Measurements from ENCODE around the gene PTBP1. TPM values are rescaled to one million over a fixed set of nuclear protein-coding genes. Genes with fewer than 3 reads are reported as not detected.
A peak's percentile ranks its signal among the peaks of the same experiment; 100 is the strongest.
"Not testable (repeated sequence)": the region's sequence is repeated elsewhere in the genome, so short reads cannot be mapped to it uniquely, and the experiment has no call there.

Gene PTBP1
- total and polyA plus RNA-seq, 4 experiments from 2014 or later, result 67.7 to 315 (median 246) TPM

DNA sequence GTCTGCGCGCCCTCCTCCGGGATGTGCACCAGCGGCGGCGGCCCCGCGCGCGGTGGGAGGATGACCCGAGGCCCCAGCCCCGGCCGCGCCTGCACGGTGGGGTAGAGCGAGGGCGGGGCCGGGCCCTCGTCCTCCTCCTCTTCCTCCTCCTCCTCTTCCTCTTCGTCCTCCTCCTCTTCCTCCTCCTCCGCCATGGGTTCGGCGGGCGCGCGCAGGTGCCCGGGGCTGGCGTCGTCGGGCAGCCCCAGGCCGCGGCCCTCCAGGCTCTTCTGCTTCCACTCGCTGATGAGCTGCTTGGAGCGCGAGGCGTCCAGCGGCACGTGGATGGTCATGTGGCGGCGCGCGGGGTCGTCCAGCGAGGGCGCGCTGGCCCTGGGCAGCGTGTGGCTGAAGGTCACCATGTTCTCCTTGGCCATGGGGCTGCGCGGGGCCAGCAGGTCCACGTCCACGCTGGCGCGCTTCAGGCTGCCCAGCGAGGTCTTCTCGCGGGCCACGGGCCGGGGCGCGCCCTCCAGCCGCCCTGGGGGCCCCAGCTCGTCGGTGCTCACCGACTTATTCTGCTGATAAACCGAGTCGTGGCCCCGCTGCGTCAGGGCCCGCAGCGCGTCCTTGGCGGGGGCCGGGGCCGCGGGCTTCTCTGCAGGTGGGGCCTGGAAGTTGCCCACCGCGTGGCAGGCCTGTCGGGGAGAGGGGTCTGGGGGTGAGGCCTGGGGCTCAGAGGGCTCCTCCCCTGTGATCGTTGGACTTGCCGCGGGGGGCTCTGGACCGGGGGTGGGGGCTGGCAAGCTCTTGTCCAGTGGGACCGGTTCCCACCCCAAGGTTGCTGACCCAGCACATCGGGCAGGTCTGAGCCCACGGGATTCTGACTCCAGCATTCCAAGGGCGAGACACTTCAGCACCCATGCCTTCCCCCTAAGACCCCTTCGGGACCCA, 16.2 kb downstream of the PTBP1 start:
- peaks cover 22 to 28% of the 10 kb centered on the region in 2 donors for H3K36me3 Mint-ChIP-seq
- DNase-seq, result no peak
- H3K9me3 Mint-ChIP-seq, result peaks cover 0 to 14% (median 0%) of the 10 kb centered on the region in 8 donors
- ChIA-PET CTCF (ENCODE audit: partially characterized antibody) (no interaction called here), POLR2A (ENCODE audit: partially characterized antibody) (interaction anchor here (1.1 to 1.7 kb wide), 2 partner anchors 16 to 18 kb away, joined by 4 to 7 read pairs; partner anchors contain the start of gene PTBP1)
- Histone ChIP-seq H3K4me3 (ENCODE audit: low read length in 2 of 2) (no peak overlapping the region), H3K4me1 (ENCODE audit: insufficient read depth, low read length) (no peaks in the 10 kb centered on the region), H3K27me3 (ENCODE audit: insufficient read depth, low read length) (no peaks in the 10 kb centered on the region), H3K27ac (ENCODE audit: low read depth, low read length) (no peak overlapping the region), H3K9me3 (ENCODE audit: control insufficient read depth in 1 of 2, low read length in 2 of 2) (no peaks in the 10 kb centered on the region), H3K36me3 (ENCODE audit: insufficient read depth, low read length) (peaks cover 25% of the 10 kb centered on the region)
- no peaks in the 10 kb centered on the region for H3K27me3 Mint-ChIP-seq
- peak overlapping the region in 1 of 8 donors; percentile 21 for H3K4me3 Mint-ChIP-seq
- H3K4me1 Mint-ChIP-seq, result peaks cover 0 to 8% (median 3%) of the 10 kb centered on the region in 4 donors
- intact Hi-C loops (cut with micrococcal nuclease), result no loop called here
- peak overlapping the region in 3 of 7 donors; percentile 29 to 36 (median 32) for H3K27ac Mint-ChIP-seq

DNA sequence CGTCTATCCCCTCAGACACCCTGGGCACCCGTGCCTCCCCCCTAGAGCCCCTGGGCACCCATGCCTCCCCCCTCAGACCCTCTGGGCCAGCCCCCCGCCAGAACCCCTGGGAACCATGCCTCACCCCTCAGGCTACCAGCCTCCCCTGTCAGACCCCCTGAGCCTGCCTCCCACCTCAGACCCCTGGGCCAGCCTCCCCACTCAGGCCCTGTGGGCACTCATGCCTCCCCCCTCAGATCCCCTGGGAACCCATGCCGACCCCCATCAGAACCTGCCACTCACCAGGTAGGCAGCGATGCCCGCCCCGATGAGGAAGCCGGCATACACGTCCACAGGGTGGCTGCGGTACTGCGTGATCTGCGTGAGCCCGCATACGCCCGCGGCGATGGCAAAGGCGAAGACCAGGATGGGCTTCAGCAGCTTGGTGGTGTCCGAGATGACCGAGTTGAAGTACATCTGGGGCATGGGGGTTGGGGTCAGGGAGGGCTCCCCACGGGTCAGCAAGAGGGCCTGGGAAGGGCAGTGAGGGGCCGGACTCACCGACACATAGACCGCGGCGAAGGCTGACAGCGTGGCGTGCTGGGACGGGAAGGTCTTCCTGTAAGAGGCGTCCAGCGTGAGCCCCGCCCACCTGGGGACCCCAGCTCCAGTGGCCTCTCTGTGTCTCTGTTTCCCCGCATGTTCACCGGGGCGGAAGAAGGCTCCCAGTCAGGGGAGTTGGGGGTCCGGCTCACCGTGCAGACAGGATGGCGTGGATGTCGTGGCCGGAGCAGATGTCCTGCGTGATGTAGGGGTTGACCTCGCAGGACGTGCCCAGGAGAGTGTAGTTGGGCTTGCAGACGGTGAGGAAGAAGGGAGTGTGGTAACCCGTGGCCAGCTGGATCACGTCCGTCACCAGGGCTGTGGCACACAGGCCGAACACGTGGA, 17.2 kb downstream of the PTBP1 start:
- no peaks in the 10 kb centered on the region for H3K4me1 ChIP-seq (ENCODE audit: insufficient read depth, low read length)
- POLR2A ChIA-PET (ENCODE audit: partially characterized antibody), result interaction anchor here (1.1 to 1.7 kb wide), 2 partner anchors 15 to 17 kb away, joined by 3 to 7 read pairs; partner anchors contain the start of gene PTBP1
- H3K9me3 Mint-ChIP-seq, result peaks cover 0 to 14% (median 0%) of the 10 kb centered on the region in 8 donors
- H3K27ac Mint-ChIP-seq, result peak overlapping the region in 3 of 7 donors; percentile 32 to 68 (median 35)
- H3K9me3 ChIP-seq (ENCODE audit: control insufficient read depth in 1 of 2, low read length in 2 of 2), result no peaks in the 10 kb centered on the region
- intact Hi-C loops (cut with micrococcal nuclease), result no loop called here
- CTCF ChIA-PET (ENCODE audit: partially characterized antibody), result no interaction called here
- H3K4me3 Mint-ChIP-seq, result peak overlapping the region in 1 of 8 donors; percentile 46
- peaks cover 22 to 27% of the 10 kb centered on the region in 2 donors for H3K36me3 Mint-ChIP-seq
- peaks cover 18% of the 10 kb centered on the region for H3K36me3 ChIP-seq (ENCODE audit: insufficient read depth, low read length)
- no peaks in the 10 kb centered on the region for H3K27me3 ChIP-seq (ENCODE audit: insufficient read depth, low read length)
- no peaks in the 10 kb centered on the region for H3K27me3 Mint-ChIP-seq
- H3K27ac ChIP-seq (ENCODE audit: low read depth, low read length), result no peak overlapping the region
- no peak for DNase-seq
- H3K4me3 ChIP-seq (ENCODE audit: low read length in 2 of 2), result no peak overlapping the region
- H3K4me1 Mint-ChIP-seq, result peaks cover 0 to 8% (median 3%) of the 10 kb centered on the region in 4 donors

DNA sequence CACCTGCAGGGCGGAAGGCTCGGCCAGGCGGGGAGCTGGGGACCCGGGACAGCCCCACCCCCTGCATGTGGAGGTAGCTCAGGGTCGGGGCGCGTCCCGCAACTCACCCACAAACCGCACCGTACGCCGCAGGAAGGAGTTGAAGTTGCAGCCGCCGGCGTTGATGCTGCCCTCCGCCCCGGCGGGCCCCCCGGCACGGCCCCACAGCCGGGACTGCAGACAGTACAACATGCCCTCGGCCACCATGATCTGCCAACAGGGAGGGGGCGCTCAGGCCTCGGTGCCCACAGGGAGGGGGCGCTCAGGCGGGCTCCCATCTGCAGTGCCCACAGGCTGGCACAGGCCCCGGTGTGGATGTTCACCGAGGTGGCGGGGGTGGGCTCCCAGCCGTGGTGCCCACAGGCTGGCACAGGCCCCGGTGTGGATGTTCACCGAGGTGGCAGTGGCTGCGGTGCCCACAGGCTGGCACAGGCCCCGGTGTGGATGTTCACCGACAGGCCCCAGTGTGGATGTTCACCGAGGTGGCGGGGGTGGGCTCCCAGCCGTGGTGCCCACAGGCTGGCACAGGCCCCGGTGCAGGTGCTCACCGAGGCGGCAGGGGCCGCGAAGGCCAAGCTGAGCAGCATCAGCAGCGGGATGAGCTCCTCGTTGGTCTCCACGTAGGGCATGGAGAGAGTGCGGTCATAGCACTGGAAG, 18.0 kb downstream of the PTBP1 start:
- no peak for DNase-seq
- Mint-ChIP-seq H3K27ac (peak overlapping the region in 2 of 7 donors; percentile 35 to 77), H3K9me3 (peaks cover 0 to 14% (median 0%) of the 10 kb centered on the region in 8 donors), H3K27me3 (no peaks in the 10 kb centered on the region), H3K36me3 (peaks cover 14 to 19% of the 10 kb centered on the region in 2 donors), H3K4me3 (peak overlapping the region in 1 of 8 donors; percentile 46), H3K4me1 (peaks cover 0 to 8% (median 3%) of the 10 kb centered on the region in 4 donors)
- ChIA-PET POLR2A (ENCODE audit: partially characterized antibody) (interaction anchor here (1.1 to 1.7 kb wide), 2 partner anchors 16 to 18 kb away, joined by 3 to 7 read pairs; partner anchors contain the start of gene PTBP1), CTCF (ENCODE audit: partially characterized antibody) (no interaction called here)
- H3K4me1 ChIP-seq (ENCODE audit: insufficient read depth, low read length), result no peaks in the 10 kb centered on the region
- H3K27me3 ChIP-seq (ENCODE audit: insufficient read depth, low read length), result no peaks in the 10 kb centered on the region
- H3K9me3 ChIP-seq (ENCODE audit: control insufficient read depth in 1 of 2, low read length in 2 of 2), result no peaks in the 10 kb centered on the region
- H3K36me3 ChIP-seq (ENCODE audit: insufficient read depth, low read length), result peaks cover 10% of the 10 kb centered on the region
- H3K4me3 ChIP-seq (ENCODE audit: low read length in 2 of 2), result no peak overlapping the region
- H3K27ac ChIP-seq (ENCODE audit: low read depth, low read length), result no peak overlapping the region
- intact Hi-C loops (cut with micrococcal nuclease), result no loop called here

DNA sequence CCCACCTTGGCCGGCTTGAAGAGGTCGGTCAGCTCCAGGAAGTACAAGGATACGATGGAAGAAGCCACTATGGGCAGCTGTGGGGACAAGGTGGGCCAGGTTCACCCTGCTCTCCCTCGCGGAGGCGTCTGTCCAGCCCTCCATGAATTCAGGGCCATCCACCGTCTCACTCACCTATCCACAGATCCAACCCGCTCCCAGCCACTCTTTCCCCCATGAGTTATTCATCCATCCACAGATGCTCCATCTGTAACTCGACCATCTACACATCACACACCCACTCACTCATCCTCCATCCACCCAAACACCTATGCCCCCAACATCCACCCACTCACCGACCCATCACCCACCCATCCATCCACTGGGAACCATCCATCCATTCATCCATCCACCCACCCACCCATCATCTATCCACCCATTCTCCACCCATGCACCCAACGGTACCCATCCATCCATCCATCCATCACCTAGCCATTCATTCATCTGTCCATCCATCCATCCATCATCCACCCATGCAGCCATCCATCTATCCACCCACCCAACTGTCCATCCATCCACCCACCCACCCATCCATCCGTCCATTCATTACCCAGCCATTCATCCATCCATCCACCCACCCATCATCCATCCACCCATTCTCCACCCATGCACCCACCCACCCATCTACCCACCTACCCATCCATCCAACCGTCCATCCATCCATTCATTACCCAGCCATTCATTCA, 18.7 kb downstream of the PTBP1 start:
- Mint-ChIP-seq H3K36me3 (peaks cover 11 to 19% of the 10 kb centered on the region in 2 donors), H3K4me1 (peaks cover 0 to 8% (median 3%) of the 10 kb centered on the region in 4 donors), H3K9me3 (peaks cover 0 to 14% (median 0%) of the 10 kb centered on the region in 8 donors), H3K27ac (peak overlapping the region in 4 of 7 donors; percentile 20 to 84 (median 76)), H3K27me3 (no peaks in the 10 kb centered on the region), H3K4me3 (no peak overlapping the region)
- no peak for DNase-seq
- POLR2A ChIA-PET (ENCODE audit: partially characterized antibody), result no interaction called here
- no peak overlapping the region for H3K27ac ChIP-seq (ENCODE audit: low read depth, low read length)
- no peaks in the 10 kb centered on the region for H3K27me3 ChIP-seq (ENCODE audit: insufficient read depth, low read length)
- H3K4me3 ChIP-seq (ENCODE audit: low read length in 2 of 2), result no peak overlapping the region
- no peaks in the 10 kb centered on the region for H3K4me1 ChIP-seq (ENCODE audit: insufficient read depth, low read length)
- CTCF ChIA-PET (ENCODE audit: partially characterized antibody), result no interaction called here
- H3K36me3 ChIP-seq (ENCODE audit: insufficient read depth, low read length), result peaks cover 3% of the 10 kb centered on the region
- intact Hi-C loops (cut with micrococcal nuclease), result no loop called here
- H3K9me3 ChIP-seq (ENCODE audit: control insufficient read depth in 1 of 2, low read length in 2 of 2), result no peaks in the 10 kb centered on the region

DNA sequence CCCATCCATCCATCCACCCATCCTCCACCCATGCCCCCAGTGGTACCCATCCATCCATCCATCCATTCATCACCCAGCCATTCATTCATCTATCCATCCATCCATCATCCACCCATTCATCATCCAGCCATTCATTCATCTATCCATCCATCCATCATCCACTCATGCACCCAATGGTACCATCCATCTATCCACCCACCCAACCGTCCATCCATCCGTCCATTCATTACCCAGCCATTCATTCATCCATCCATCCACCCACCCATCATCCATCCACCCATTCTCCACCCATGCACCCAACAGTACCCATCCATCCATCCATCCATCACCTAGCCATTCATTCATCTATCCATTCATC, 19.2 kb downstream of the PTBP1 start:
- H3K27me3 Mint-ChIP-seq, result no peaks in the 10 kb centered on the region
- H3K27ac ChIP-seq (ENCODE audit: low read depth, low read length), result no peak overlapping the region
- H3K4me1 ChIP-seq (ENCODE audit: insufficient read depth, low read length), result no peaks in the 10 kb centered on the region
- H3K9me3 Mint-ChIP-seq, result peaks cover 0 to 14% (median 0%) of the 10 kb centered on the region in 8 donors
- H3K9me3 ChIP-seq (ENCODE audit: control insufficient read depth in 1 of 2, low read length in 2 of 2), result no peaks in the 10 kb centered on the region
- H3K4me1 Mint-ChIP-seq, result peaks cover 0 to 8% (median 3%) of the 10 kb centered on the region in 4 donors
- H3K36me3 ChIP-seq (ENCODE audit: insufficient read depth, low read length), result no peaks in the 10 kb centered on the region
- CTCF ChIA-PET (ENCODE audit: partially characterized antibody), result no interaction called here
- peak overlapping the region in 4 of 7 donors; percentile 1 to 77 (median 41) for H3K27ac Mint-ChIP-seq
- POLR2A ChIA-PET (ENCODE audit: partially characterized antibody), result no interaction called here
- intact Hi-C loops (cut with micrococcal nuclease), result no loop called here
- H3K4me3 Mint-ChIP-seq, result no peak overlapping the region
- no peak overlapping the region for H3K4me3 ChIP-seq (ENCODE audit: low read length in 2 of 2)
- peaks cover 8 to 16% of the 10 kb centered on the region in 2 donors for H3K36me3 Mint-ChIP-seq
- no peak for DNase-seq
- H3K27me3 ChIP-seq (ENCODE audit: insufficient read depth, low read length), result no peaks in the 10 kb centered on the region

- H3K27ac Mint-ChIP-seq; CTCF ChIA-PET (ENCODE audit: partially characterized antibody); H3K9me3 ChIP-seq (ENCODE audit: control insufficient read depth in 1 of 2, low read length in 2 of 2); DNase-seq; H3K4me3 ChIP-seq (ENCODE audit: low read length in 2 of 2); H3K27me3 Mint-ChIP-seq; H3K9me3 Mint-ChIP-seq; H3K36me3 ChIP-seq (ENCODE audit: insufficient read depth, low read length); H3K4me3 Mint-ChIP-seq; H3K27ac ChIP-seq (ENCODE audit: low read depth, low read length); POLR2A ChIA-PET (ENCODE audit: partially characterized antibody); intact Hi-C loops (cut with micrococcal nuclease); H3K36me3 Mint-ChIP-seq; H3K4me1 ChIP-seq (ENCODE audit: insufficient read depth, low read length); H3K27me3 ChIP-seq (ENCODE audit: insufficient read depth, low read length); H3K4me1 Mint-ChIP-seq: not testable (repeated sequence)
These were observed 23.0 kb downstream of the PTBP1 start for GRCh38 chr19:820212-820611.
